Mesenchymal stem cell (in vitro differentiated cells and primary cell): Measurements from ENCODE around the gene APLNR.

ENCODE experiments used
- DNase-seq: peaks from one replicate; pipeline ENCODE4 v3.0.0-alpha.2; 2013
- H2AFZ ChIP-seq: one replicate; pipeline ENCODE4 v1.6.1; 2013; ENCODE audit warnings: low read depth, mild to moderate bottlenecking, control low read depth, inconsistent platforms, low read length, moderate library complexity
- H2AK5ac ChIP-seq: 2 replicates; pipeline ENCODE4 v1.6.1; 2013; ENCODE audit warnings: low read length, moderate library complexity, mild to moderate bottlenecking, inconsistent platforms; ENCODE audit not compliant: severe bottlenecking
- H2BK120ac ChIP-seq: one replicate; pipeline ENCODE4 v1.6.1; 2013; ENCODE audit warnings: low read depth, mild to moderate bottlenecking, inconsistent platforms, low read length, moderate library complexity
- H2BK12ac ChIP-seq, 2 experiments: one replicate each; pipeline ENCODE4 v1.6.1; 2013; ENCODE audit warnings: inconsistent platforms in 2 of 2, low read length in 2 of 2, mild to moderate bottlenecking in 2 of 2, moderate library complexity in 2 of 2, control low read depth in 1 of 2
- H2BK15ac ChIP-seq: one replicate; pipeline ENCODE4 v1.6.1; 2013; ENCODE audit warnings: mild to moderate bottlenecking, low read depth, inconsistent platforms; ENCODE audit not compliant: poor library complexity, severe bottlenecking
- H2BK5ac ChIP-seq: 2 replicates; pipeline ENCODE4 v1.6.1; 2013; ENCODE audit warnings: low read depth, mild to moderate bottlenecking, low read length, control low read depth, inconsistent platforms; ENCODE audit not compliant: poor library complexity, severe bottlenecking
- H3K14ac ChIP-seq, 2 experiments: one replicate each; pipeline ENCODE4 v1.6.1; 2013; ENCODE audit warnings: inconsistent platforms in 2 of 2, low read length in 2 of 2, control low read depth in 1 of 2, mild to moderate bottlenecking in 1 of 2, moderate library complexity in 1 of 2
- H3K18ac ChIP-seq, 2 experiments: one replicate each; pipeline ENCODE4 v1.6.1; 2013; ENCODE audit warnings: inconsistent platforms in 2 of 2, low read length in 2 of 2, control low read depth in 1 of 2, low read depth in 1 of 2, mild to moderate bottlenecking in 1 of 2
- H3K23ac ChIP-seq, 2 experiments: one replicate each; pipeline ENCODE4 v1.6.1; 2013; ENCODE audit warnings: inconsistent platforms in 2 of 2, low read length in 2 of 2, mild to moderate bottlenecking in 2 of 2, moderate library complexity in 2 of 2, control low read depth in 1 of 2
- H3K27ac ChIP-seq: 2 replicates; pipeline ENCODE4 v1.5.1; 2013; ENCODE audit warnings: mild to moderate bottlenecking, moderate library complexity, low read length, control low read depth, inconsistent platforms; ENCODE audit not compliant: poor library complexity, severe bottlenecking
- H3K27me3 ChIP-seq, 2 experiments: 2 replicates each; pipeline versions ENCODE4 v1.6.1 to v1.7.0; 2013; ENCODE audit warnings: low read length in 2 of 2, mild to moderate bottlenecking in 2 of 2, moderate library complexity in 2 of 2, control low read depth in 1 of 2, inconsistent platforms in 1 of 2; ENCODE audit not compliant: control insufficient read depth in 1 of 2, insufficient read depth in 1 of 2
- H3K36me3 ChIP-seq, 2 experiments: 2 replicates each; pipeline versions ENCODE4 v1.6.1 to v1.7.0; 2013; ENCODE audit warnings: low read length in 2 of 2, control low read depth in 1 of 2, inconsistent platforms in 1 of 2, low read depth in 1 of 2, mild to moderate bottlenecking in 1 of 2; ENCODE audit not compliant: insufficient read depth in 2 of 2, control insufficient read depth in 1 of 2
- H3K4ac ChIP-seq, 2 experiments: one replicate each; pipeline ENCODE4 v1.6.1; 2013; ENCODE audit warnings: inconsistent platforms in 2 of 2, low read length in 2 of 2, mild to moderate bottlenecking in 2 of 2, moderate library complexity in 2 of 2, control low read depth in 1 of 2, low read depth in 1 of 2
- H3K4me1 ChIP-seq: 2 replicates; pipeline ENCODE4 v1.6.1; 2013; ENCODE audit warnings: low read depth, low read length, control low read depth; ENCODE audit not compliant: control insufficient read depth, insufficient read depth
- H3K4me2 ChIP-seq: 2 replicates; pipeline ENCODE4 v1.6.1; 2013; ENCODE audit warnings: low read length, mild to moderate bottlenecking, inconsistent platforms; ENCODE audit not compliant: poor library complexity, severe bottlenecking
- H3K4me3 ChIP-seq, 2 experiments: 2 replicates each; pipeline versions ENCODE4 v1.5.1 to v1.7.0; 2013; ENCODE audit warnings: low read length in 2 of 2, mild to moderate bottlenecking in 2 of 2, control low read depth in 1 of 2, low read depth in 1 of 2; ENCODE audit not compliant: insufficient read depth in 1 of 2
- H3K79me1 ChIP-seq: replicated peaks from 2 replicates; pipeline ENCODE4 v1.6.1; 2013; ENCODE audit warnings: mild to moderate bottlenecking, control low read depth, low read length, inconsistent platforms; ENCODE audit not compliant: poor library complexity, severe bottlenecking
- H3K9ac ChIP-seq: 2 replicates; pipeline ENCODE4 v1.7.0; 2013; ENCODE audit warnings: mild to moderate bottlenecking, low read length, moderate library complexity
- H3K9me3 ChIP-seq: 2 replicates; pipeline ENCODE4 v1.7.0; 2013; ENCODE audit warnings: mild to moderate bottlenecking, low read length; ENCODE audit not compliant: control insufficient read depth
- H4K8ac ChIP-seq: one replicate; pipeline ENCODE4 v1.6.1; 2013; ENCODE audit warnings: inconsistent platforms, mild to moderate bottlenecking, low read length, moderate library complexity
- H4K91ac ChIP-seq: one replicate; pipeline ENCODE4 v1.6.1; 2013; ENCODE audit warnings: mild to moderate bottlenecking, low read length, inconsistent platforms
- WGBS: methylation state at CpG from one replicate; pipeline ENCODE4 v1.1.7; 2013; ENCODE audit warnings: mixed read lengths; 5-methylcytosine and 5-hydroxymethylcytosine counted together

The APLNR gene

DNA sequence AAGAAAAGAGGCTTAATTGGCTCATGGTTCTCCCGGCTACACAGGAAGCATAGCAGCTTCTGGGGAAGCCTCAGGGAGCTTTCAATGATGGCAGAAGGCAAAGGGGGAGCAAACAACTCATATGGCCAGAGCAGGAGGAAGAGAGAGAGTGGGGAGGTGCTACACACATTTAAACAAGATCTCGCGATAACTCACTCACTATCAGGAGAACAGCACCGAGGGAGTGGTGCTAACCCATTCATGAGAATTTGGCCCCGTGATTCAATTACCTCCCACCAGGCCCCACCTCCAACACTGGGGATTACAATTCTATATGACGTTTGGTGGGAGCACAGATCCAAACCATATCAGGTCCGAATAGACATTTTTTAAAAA, 41.7 kb upstream of the APLNR start:
- Histone ChIP-seq H3K18ac (no peak overlapping the region), H4K8ac (peak overlapping the region; percentile 16), H2BK15ac (no peak overlapping the region), H3K9ac (peak overlapping the region; percentile 85), H2BK5ac (no peak overlapping the region), H4K91ac (no peak overlapping the region), H3K23ac (no peak overlapping the region), H3K79me1 (no peaks in the 10 kb centered on the region), H2AFZ (no peak overlapping the region), H3K9me3 (peaks cover 5% of the 10 kb centered on the region), H2AK5ac (no peak overlapping the region), H3K4me1 (no peaks in the 10 kb centered on the region), H3K14ac (no peak overlapping the region), H3K36me3 (no peaks in the 10 kb centered on the region), H3K27ac (no peak overlapping the region), H2BK12ac (peak overlapping the region in 1 of 2 experiments; percentile 29), H3K4ac (no peak overlapping the region), H3K4me3 (no peak overlapping the region), H2BK120ac (no peak overlapping the region), H3K27me3 (peaks cover 0 to 7% of the 10 kb centered on the region in 2 experiments), H3K4me2 (no peak overlapping the region)
- 82% methylated on average over 7 of the region's 7 CpGs for WGBS
- DNase-seq: no peak

DNA sequence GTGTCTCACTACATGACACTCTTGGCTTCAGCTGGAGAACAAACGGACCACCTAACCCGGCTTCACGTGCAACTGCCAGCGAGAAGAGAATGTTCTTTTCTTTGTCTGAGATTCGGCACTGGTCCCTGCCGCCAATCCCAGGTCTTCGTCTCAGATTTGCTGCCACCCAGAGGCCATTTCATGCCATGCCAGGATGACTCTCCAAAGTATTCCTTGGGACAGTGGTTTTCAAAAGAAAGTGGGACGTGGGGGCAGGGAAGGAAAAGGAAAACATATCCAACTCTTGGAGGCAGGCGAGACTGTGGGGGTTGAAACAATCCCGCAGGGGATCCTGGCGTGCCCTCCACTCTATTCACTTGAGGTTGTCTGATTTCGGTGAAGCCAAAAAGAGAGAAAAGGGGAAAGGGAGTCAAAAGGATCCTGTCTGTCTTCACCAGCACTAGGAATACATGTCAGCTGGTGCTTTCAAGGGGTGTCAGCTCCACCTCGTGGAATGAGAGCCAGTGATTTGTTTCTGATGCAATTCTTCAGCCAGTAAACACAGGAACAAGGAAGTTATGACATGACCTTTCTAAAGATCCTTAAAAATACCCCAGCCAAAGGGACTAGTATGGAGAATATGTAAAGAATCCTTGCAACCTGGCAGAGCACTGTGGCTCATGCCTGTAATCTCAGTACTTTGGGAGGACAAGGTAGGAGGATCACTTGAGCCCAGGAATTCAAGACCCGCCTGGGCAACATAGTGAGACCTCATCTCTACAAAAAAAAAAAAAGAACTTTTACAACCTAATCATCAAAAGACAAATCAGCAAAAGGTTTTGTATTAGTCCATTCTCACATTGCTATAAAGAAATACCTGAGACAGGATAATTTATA, 41.0 kb upstream of the APLNR start:
- H3K4me3 ChIP-seq: peak overlapping the region in 1 of 2 experiments; percentile 57
- H3K36me3 ChIP-seq: no peaks in the 10 kb centered on the region
- no peak overlapping the region for H2BK15ac ChIP-seq
- no peaks in the 10 kb centered on the region for H3K79me1 ChIP-seq
- H3K4ac ChIP-seq: peak overlapping the region in 1 of 2 experiments; percentile 47
- H3K23ac ChIP-seq: no peak overlapping the region
- H2BK120ac ChIP-seq: peak overlapping the region; percentile 93
- H2BK12ac ChIP-seq: no peak overlapping the region
- H2AK5ac ChIP-seq: no peak overlapping the region
- 11% methylated on average over 14 of the region's 14 CpGs for WGBS
- H2AFZ ChIP-seq: no peak overlapping the region
- peak; percentile 85 for DNase-seq
- H2BK5ac ChIP-seq: peak overlapping the region; percentile 50
- peak overlapping the region in 1 of 2 experiments; percentile 76 for H3K18ac ChIP-seq
- peaks cover 0 to 7% of the 10 kb centered on the region in 2 experiments for H3K27me3 ChIP-seq
- H3K14ac ChIP-seq: no peak overlapping the region
- H3K27ac ChIP-seq: peak overlapping the region; percentile 46
- peak overlapping the region; percentile 91 for H4K8ac ChIP-seq
- H3K9me3 ChIP-seq: peaks cover 10% of the 10 kb centered on the region
- H3K9ac ChIP-seq: peak overlapping the region; percentile 85
- peak overlapping the region; percentile 43 for H4K91ac ChIP-seq
- no peaks in the 10 kb centered on the region for H3K4me1 ChIP-seq
- H3K4me2 ChIP-seq: peak overlapping the region; percentile 59

- Histone ChIP-seq H3K27ac (no peak overlapping the region), H3K4me1 (no peaks in the 10 kb centered on the region), H2BK5ac (no peak overlapping the region), H3K18ac (no peak overlapping the region), H4K8ac (no peak overlapping the region), H2BK12ac (no peak overlapping the region), H3K27me3 (peaks cover 0 to 7% of the 10 kb centered on the region in 2 experiments), H2AFZ (no peak overlapping the region), H3K4me3 (peak overlapping the region in 1 of 2 experiments; percentile 57), H3K23ac (no peak overlapping the region), H3K4ac (no peak overlapping the region), H2BK15ac (no peak overlapping the region), H3K79me1 (no peaks in the 10 kb centered on the region), H3K9me3 (peaks cover 10% of the 10 kb centered on the region), H3K14ac (no peak overlapping the region), H3K36me3 (no peaks in the 10 kb centered on the region), H2AK5ac (no peak overlapping the region), H2BK120ac (no peak overlapping the region), H3K9ac (peak overlapping the region; percentile 85), H3K4me2 (no peak overlapping the region), H4K91ac (no peak overlapping the region)
- 90% methylated on average over 3 of the region's 6 CpGs for WGBS
- DNase-seq: no peak
Measured at GRCh38 chr11:57276971-57277675, 40.1 kb upstream of the APLNR start.
